IPS DF 6.9 (cell line): Measurements from ENCODE around the gene SRSF6.
"Not testable (repeated sequence)": the region's sequence is repeated elsewhere in the genome, so short reads cannot be mapped to it uniquely, and the experiment has no call there.

Source experiments
- DNase-seq: peaks from one replicate; pipeline ENCODE4 v3.0.0-alpha.2; 2013; ENCODE audit warnings: low read depth, low spot score
- H3K27ac ChIP-seq: one replicate; pipeline ENCODE4 v1.5.1; 2013; ENCODE audit warnings: low read length, control low read depth
- H3K27me3 ChIP-seq: 2 replicates; pipeline ENCODE4 v1.6.1; 2013; ENCODE audit warnings: mild to moderate bottlenecking, low read length; ENCODE audit not compliant: control insufficient read depth, insufficient read depth
- H3K36me3 ChIP-seq: 2 replicates; pipeline ENCODE4 v1.6.1; 2013; ENCODE audit warnings: low read length; ENCODE audit not compliant: control insufficient read depth, insufficient read depth
- H3K4me1 ChIP-seq: 2 replicates; pipeline ENCODE4 v1.6.1; 2013; ENCODE audit warnings: low read length; ENCODE audit not compliant: control insufficient read depth, insufficient read depth
- H3K4me3 ChIP-seq: 2 replicates; pipeline ENCODE4 v1.5.1; 2013; ENCODE audit warnings: mild to moderate bottlenecking, low read length
- H3K9me3 ChIP-seq: 2 replicates; pipeline ENCODE4 v1.6.1; 2013; ENCODE audit warnings: low read length, inconsistent platforms; ENCODE audit not compliant: control insufficient read depth, insufficient read depth
- WGBS: extraction: QIAGEN DNeasy Blood & Tissue Kit; methylation state at CpG from one replicate; pipeline ENCODE4 v1.1.7; 2013; ENCODE audit warnings: mixed read lengths, missing lambda C conversion rate; ENCODE audit not compliant: insufficient read length, insufficient coverage; 5-methylcytosine and 5-hydroxymethylcytosine counted together

Gene SRSF6

GRCh38 chr20:43431134-43431519, 26.6 kb upstream of the SRSF6 start:
- Histone ChIP-seq H3K27me3 (no peaks in the 10 kb centered on the region), H3K27ac (no peak overlapping the region), H3K9me3 (no peaks in the 10 kb centered on the region), H3K36me3 (no peaks in the 10 kb centered on the region), H3K4me1 (peaks cover 2% of the 10 kb centered on the region), H3K4me3 (no peak overlapping the region)
- no CpG with 5 or more reads among the region's 7 CpGs for WGBS
- DNase-seq = no peak

GRCh38 chr20:43432498-43432897, 25.2 kb upstream of the SRSF6 start:
- Histone ChIP-seq H3K27ac (no peak overlapping the region), H3K36me3 (no peaks in the 10 kb centered on the region), H3K27me3 (no peaks in the 10 kb centered on the region), H3K4me3 (no peak overlapping the region), H3K9me3 (no peaks in the 10 kb centered on the region), H3K4me1 (peaks cover 2% of the 10 kb centered on the region)
- no CpG with 5 or more reads among the region's 1 CpG for WGBS
- DNase-seq = no peak

- H3K36me3 ChIP-seq = no peaks in the 10 kb centered on the region
- H3K27me3 ChIP-seq = no peaks in the 10 kb centered on the region
- H3K4me1 ChIP-seq = peaks cover 2% of the 10 kb centered on the region
- 100% methylated on average over 2 of the region's 4 CpGs for WGBS
- H3K27ac ChIP-seq = no peak overlapping the region
- H3K4me3 ChIP-seq = no peak overlapping the region
- no peak for DNase-seq
- no peaks in the 10 kb centered on the region for H3K9me3 ChIP-seq
These were observed 24.3 kb upstream of the SRSF6 start for GRCh38 chr20:43433250-43433854.

- no peak for DNase-seq
- no CpG with 5 or more reads among the region's 6 CpGs for WGBS
- Histone ChIP-seq H3K27ac (no peak overlapping the region), H3K36me3 (no peaks in the 10 kb centered on the region), H3K27me3 (no peaks in the 10 kb centered on the region), H3K4me3 (no peak overlapping the region), H3K4me1 (peaks cover 2% of the 10 kb centered on the region), H3K9me3 (no peaks in the 10 kb centered on the region)
These were observed 23.1 kb upstream of the SRSF6 start for GRCh38 chr20:43434565-43434964.

GRCh38 chr20:43438578-43439316, 18.9 kb upstream of the SRSF6 start:
- no peaks in the 10 kb centered on the region for H3K27me3 ChIP-seq
- H3K4me3 ChIP-seq = no peak overlapping the region
- no peaks in the 10 kb centered on the region for H3K4me1 ChIP-seq
- DNase-seq = no peak
- no CpG with 5 or more reads among the region's 7 CpGs for WGBS
- H3K9me3 ChIP-seq = no peaks in the 10 kb centered on the region
- H3K27ac ChIP-seq = no peak overlapping the region
- no peaks in the 10 kb centered on the region for H3K36me3 ChIP-seq

GRCh38 chr20:43440531-43440930, 17.2 kb upstream of the SRSF6 start:
- Histone ChIP-seq H3K4me1 (no peaks in the 10 kb centered on the region), H3K27me3 (no peaks in the 10 kb centered on the region), H3K27ac (no peak overlapping the region), H3K36me3 (no peaks in the 10 kb centered on the region), H3K4me3 (no peak overlapping the region), H3K9me3 (no peaks in the 10 kb centered on the region)
- DNase-seq = no peak
- WGBS = no CpG with 5 or more reads among the region's 7 CpGs

- Histone ChIP-seq H3K9me3 (no peaks in the 10 kb centered on the region), H3K4me3 (no peak overlapping the region), H3K27ac (no peak overlapping the region), H3K4me1 (no peaks in the 10 kb centered on the region), H3K27me3 (no peaks in the 10 kb centered on the region), H3K36me3 (no peaks in the 10 kb centered on the region)
- DNase-seq = no peak
- no CpG with 5 or more reads among the region's 5 CpGs for WGBS
These were observed 15.3 kb upstream of the SRSF6 start for GRCh38 chr20:43442282-43442880.

GRCh38 chr20:43444107-43444506, 13.6 kb upstream of the SRSF6 start:
- no peaks in the 10 kb centered on the region for H3K4me1 ChIP-seq
- no CpG with 5 or more reads among the region's 9 CpGs for WGBS
- no peak overlapping the region for H3K4me3 ChIP-seq
- H3K27ac ChIP-seq = no peak overlapping the region
- no peaks in the 10 kb centered on the region for H3K27me3 ChIP-seq
- H3K36me3 ChIP-seq = no peaks in the 10 kb centered on the region
- no peak for DNase-seq
- no peaks in the 10 kb centered on the region for H3K9me3 ChIP-seq

- Histone ChIP-seq H3K36me3 (no peaks in the 10 kb centered on the region), H3K27me3 (no peaks in the 10 kb centered on the region), H3K4me1 (no peaks in the 10 kb centered on the region), H3K27ac (no peak overlapping the region), H3K9me3 (no peaks in the 10 kb centered on the region), H3K4me3 (no peak overlapping the region)
- no peak for DNase-seq
- whole genome bisulfite sequencing = no CpG with 5 or more reads among the region's 6 CpGs
These were observed 11.3 kb upstream of the SRSF6 start for GRCh38 chr20:43446361-43446879.

- not testable (repeated sequence) for H3K36me3 ChIP-seq, H3K4me1 ChIP-seq, H3K4me3 ChIP-seq, H3K9me3 ChIP-seq, H3K27ac ChIP-seq, H3K27me3 ChIP-seq, DNase-seq
- 60% methylated on average over 1 of the region's 4 CpGs for WGBS
These were observed 9.3 kb upstream of the SRSF6 start for GRCh38 chr20:43448431-43448747.
